HL-60/S4 (cell line): ENCODE data around the gene ARHGDIB.

Experiments
- in situ Hi-C: fragments of 300-500 bp; cut with MboI; formaldehyde crosslinking; loops from 2 replicates; pipeline ENCODE4 v1.14.3; 2022; ENCODE audit warnings: low sequenced_read_pairs

The ARHGDIB gene

DNA sequence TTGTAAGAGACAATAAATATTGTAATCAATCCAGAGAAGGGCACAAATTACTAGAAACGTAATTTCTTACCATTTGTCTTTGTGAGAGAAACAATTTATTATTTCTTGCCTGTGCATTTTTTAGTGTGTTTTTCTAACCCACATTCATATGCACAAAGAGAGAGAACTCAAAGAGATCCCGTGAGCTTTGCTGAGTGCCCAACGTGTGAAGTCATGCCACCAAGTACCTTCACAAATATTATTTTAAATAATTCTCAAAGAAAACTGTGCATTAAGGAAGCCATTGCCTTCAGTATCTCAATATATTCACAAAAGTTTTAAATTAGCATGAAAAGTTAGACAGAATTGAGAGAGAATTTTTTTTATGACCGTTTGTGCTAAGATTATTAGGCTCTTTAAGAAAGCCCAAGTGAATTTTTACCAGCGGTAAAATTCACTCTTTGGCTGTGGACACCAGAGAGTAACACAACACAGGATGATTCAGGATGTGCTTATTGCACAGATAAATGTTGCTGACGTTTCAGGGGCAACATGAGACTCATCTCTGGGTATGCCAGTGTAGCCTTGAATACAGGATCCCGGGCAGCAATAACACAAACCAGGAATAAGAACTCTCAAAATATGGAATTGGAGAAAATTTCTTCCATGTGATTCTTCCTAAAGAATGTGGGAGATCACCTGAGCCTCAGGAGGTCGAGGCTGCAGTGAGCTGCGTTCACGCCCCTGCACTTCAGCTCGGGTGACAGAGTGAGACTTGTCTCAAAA, 2.9 kb downstream of the ARHGDIB start:
- in situ Hi-C loops = no loop called here

DNA sequence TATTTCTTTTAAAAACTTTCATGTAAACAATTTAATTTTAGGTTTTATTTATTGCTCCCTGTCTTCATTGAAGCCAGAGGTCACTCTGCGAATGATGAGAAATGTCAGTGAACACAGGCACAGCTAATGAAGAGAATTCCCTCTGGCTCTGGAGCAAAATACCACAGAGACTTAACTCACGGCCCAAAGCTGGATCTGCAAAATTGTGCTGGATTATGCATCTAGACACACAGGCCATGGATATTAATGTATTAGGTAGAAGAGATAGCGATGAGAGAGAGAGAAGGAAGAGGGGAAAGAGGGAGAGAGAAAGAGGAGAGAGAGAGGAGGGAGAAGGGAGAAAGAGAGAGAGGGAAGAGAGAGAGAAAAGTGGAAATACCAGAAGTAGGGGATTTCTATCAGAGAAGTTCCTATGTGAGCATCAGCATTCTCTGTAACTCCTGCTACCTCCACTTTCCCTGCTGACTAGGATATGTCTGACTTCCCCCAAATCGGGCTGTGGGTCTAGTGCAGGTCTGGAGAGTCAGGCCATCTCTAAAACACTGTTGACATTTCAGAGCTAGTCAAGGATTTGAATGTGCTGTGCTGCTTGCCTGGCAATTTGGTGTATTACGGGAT, 3.7 kb downstream of the ARHGDIB start:
- in situ Hi-C loops = no loop called here

DNA sequence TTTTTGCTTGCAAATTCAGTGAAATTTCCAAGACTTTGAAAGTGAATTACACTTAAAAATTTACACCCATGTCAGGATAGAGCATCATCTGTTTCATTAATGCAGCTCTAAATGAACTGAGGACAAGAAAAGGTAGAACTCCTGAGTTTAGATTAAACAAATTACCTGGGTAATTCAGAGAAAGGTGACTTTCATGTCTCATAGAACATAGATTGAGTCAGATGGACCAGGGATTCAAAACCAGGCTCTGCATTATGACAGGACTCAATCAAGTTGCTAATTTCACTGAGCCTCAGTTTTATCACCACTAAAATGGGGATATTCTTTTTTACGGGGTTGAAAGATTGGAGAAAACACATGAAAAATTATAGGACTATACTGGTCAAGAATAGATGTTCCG, 4.5 kb downstream of the ARHGDIB start:
- in situ Hi-C loops = no loop called here

DNA sequence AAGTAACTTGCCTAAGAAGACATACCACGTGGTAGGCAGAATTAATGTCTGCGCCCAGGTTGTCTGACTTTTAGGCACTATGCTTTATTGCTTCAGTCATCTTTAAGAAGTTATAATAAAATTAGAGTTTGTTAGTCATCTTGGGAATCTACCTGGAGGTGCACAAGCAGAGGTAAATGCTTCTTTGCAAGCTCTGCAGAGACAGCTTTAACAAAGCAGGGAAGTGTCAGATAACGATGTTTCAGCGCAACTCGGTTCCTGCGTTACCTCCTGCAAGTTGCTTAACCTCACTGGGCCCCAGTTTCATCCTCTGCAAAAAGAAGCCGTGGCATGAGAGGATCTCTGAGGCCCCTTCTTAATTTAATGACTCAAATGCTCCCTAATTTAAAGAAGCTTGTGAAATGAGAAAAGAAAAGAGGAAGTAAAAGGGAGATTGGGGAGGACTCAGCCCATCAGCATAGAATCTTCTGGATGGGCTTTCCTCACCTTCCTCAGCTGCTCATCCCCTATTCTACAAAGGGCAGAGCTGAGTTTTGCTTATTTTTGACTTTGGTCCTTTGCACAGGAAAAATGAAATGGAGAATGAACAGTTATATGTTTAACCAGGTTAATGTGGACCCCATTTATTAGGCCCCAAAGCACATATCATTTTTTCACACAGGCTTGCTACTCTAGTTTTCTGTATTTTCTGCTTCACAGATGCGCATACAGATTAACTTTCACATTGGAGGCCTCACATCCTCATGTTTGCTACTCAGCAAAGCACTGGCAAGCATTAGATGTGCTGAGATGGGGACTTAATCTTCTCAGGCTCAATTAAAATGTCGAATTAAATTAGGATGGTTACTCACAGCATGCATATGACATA, 5.1 kb downstream of the ARHGDIB start:
- in situ Hi-C loops = no loop called here

DNA sequence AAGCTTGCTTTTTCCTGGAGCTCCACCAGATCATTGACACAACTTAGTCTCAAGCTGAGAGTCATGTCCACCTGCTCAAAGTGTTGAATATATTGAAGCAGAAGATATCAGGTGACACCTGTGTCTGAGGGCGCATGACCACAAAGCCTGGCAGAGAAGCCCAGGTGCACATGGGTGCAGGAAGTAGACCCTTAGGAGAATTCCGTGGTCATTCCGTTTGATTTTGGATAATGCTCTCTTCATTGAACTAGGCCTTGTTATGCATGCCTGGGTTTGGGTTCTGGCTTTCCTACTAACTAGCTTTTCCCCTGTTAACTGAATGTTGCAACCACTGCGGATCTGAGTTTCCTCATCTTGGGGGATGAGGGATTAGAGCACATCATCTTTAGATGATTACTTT, 7.1 kb downstream of the ARHGDIB start:
- in situ Hi-C loops = no loop called here

DNA sequence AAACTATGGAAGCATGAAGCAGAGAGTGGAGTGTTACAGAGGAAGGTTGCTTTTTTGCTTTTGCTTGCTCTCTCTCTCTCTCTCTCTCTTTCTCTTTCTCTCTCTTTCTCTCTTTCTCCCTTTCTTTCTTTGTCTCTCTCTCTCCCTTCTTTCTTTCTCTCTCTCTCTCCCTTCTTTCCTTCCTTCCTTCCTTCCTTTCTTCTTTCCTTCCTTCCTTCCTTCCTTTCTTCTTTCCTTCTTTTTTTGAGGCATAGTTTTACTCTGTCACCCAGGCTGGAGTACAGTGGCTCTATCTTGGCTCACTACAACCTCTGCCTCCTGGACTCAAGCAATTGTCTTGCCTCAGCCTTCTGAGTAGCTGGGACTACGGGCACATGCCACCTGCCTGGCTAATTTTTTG, 7.6 kb downstream of the ARHGDIB start:
- in situ Hi-C loops = no loop called here

DNA sequence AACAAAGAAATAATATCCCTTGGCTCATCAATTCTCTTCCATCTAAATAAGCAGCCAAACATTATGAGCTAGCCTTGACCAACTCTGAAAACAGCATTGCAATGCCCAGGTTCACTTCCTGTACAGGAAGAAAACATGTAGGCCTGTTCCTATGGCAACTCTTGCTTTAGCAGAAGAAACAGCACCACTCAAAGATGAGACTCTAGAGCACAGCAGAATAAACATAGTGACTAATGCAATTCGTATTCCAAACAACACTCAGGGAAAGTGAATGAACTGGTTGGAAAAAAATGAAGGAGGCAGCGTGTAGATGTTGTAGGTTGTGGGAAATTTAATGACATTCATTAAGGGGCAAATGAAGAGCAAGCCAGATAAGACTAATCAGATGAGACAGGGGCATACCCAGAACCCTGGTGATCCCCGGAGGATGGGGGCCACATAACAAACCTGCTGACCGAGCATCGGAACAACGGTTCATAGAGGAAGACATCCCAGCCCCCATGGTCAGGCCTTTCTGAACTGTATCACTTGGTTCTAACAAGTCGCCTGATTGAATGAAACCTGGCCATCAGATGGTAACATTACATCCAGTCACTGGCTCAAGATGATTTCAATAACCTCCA, 9.0 kb downstream of the ARHGDIB start:
- in situ Hi-C loops = no loop called here

DNA sequence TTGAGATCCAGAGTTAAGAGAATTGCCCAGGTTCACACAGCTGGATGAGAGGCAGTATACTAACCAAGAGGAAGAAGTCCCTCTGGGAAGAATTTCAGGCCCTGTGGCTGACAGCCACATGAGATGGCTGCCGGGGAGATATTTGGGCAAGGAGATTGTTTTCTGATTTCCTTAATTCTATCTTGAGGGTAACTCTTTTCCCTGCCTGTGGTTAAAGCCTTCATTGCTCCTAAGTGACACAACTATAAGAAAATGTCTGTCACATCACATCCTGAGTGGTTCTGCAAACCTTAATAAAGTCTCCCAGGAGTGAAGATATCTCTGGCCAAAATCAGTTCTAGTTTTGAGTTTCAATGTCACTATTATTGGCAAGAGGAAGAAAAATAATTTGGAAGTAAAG, 9.6 kb downstream of the ARHGDIB start:
- in situ Hi-C loops = no loop called here

DNA sequence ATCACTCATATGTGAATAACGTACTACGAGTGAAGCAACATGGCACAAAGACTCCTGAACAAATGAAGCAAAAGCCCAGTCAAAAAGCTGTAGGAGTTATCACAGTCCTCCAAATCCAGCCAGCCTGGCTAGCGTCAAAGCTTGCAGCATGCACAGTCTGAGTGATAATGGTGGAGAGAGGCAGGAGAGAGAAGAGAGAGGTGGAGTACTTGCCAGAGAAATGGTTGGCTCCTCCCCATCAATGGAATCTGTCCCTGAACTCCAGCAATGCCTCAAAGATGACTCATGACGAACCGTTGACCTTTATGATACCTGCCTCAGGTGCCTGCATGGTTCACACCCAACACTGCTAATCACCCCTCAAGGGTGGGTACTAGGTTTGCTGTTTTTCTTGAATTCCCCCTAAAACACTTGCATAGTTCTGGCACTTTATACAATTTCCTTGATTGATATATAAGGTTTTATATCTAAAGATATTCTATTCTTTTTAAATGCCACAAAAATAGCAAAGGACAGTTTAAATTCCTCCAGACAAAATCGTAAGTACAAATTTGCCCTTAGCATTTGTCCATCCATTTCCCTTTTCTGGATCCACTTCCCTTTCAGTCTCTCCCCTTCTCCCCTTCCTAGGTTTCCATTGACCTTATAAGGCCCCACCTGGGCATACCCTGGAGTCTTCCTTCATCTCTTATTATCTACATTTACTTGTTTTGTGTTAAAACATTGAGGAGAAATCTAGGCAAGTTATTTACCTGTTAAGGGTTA, 10.2 kb downstream of the ARHGDIB start:
- in situ Hi-C loops = no loop called here

DNA sequence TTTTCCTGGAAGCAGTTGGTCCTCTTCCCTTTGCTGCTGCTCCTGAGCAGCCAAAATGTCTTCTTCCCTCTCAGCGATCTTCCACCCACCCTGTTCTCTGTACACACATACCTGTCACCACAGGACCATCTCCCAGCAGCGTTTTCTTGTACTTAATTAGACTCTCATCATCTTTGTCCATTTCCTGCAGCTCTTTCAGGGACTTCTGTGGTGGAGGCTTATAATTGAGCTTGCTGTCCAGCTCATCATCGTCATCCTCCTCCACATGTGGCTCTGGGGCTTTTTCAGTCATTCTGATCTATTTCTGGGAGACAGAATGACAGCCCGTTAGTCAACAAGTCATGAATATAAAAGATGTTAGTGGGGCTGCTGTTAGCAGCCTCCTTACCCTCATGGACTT, 11.0 kb downstream of the ARHGDIB start:
- in situ Hi-C loops = no loop called here

DNA sequence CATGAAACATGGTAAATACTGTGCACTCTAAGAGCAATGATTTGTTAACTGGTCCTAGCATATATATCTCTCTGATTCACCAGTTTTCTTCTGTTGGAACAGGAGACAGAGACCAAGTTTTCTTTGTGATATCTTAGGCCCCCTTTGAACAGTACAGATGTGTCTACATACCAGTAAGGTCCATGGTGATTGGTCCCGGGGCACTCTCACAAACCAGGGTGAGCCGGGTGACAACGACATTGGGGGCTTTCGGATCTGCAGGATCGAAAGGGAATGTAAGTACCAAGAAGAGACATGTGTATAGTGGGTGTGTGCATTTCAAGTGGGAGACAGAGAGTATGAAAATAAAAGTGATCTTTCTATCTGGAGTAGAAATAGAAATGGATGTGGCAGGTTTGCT, 11.8 kb downstream of the ARHGDIB start:
- in situ Hi-C loops = no loop called here

DNA sequence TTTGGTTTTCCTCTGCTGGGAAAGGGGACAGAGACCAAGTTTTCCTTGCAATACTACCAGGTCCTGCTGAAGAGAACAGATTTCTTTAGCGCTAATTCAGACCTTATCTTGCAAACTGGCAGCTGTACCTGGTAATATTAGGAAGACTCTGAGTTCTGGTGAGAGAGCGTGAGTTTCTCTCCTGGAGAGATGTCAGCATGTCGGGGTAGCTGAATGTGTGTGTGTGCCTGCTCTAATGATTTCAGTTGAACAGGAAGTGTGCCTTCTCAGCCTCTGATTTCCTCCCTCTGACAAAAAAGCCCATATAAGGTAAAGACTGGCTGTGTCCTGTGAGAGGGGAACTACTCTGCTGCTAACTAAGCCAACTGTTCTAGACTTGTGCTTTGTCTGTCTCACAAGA, 12.7 kb downstream of the ARHGDIB start:
- in situ Hi-C loops = no loop called here

DNA sequence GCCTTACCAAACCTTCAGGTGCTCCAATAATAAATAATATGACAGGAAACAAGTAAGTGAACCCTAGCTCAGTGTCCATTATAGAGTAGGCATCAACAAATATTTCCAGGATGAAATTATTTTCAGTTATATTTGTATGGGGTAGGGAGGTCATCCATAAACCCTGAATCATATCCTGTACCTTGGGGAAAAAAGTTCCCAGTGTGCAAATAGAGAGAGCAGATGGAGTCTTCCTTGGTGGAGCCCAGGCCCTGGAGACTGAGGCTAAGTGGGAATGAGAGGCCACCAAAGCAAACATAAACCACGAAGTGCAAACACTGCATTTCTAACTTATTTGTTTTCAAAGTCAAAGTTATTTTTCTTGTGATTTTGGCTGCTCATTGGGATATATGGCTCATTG, 14.5 kb downstream of the ARHGDIB start:
- in situ Hi-C loops = no loop called here

DNA sequence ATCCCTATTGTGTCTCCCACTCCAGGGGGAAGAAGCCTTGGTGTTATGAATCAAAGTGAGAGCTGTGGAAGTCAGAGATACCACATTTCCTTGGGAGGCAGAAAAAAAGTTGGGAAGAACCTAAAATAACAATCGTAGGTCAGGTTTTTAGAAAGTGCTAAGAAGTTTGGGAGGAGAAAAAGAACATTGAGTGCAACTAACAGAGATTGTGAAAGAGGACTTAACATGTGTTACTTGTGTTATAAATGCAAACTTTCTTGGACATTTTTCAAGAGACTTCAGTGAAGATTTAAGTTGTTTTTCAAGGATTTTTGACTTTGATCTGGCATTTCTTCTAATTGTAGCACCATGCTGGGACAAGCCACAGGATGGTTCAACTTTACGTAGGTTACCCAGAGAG, 15.2 kb downstream of the ARHGDIB start:
- in situ Hi-C loops = no loop called here

DNA sequence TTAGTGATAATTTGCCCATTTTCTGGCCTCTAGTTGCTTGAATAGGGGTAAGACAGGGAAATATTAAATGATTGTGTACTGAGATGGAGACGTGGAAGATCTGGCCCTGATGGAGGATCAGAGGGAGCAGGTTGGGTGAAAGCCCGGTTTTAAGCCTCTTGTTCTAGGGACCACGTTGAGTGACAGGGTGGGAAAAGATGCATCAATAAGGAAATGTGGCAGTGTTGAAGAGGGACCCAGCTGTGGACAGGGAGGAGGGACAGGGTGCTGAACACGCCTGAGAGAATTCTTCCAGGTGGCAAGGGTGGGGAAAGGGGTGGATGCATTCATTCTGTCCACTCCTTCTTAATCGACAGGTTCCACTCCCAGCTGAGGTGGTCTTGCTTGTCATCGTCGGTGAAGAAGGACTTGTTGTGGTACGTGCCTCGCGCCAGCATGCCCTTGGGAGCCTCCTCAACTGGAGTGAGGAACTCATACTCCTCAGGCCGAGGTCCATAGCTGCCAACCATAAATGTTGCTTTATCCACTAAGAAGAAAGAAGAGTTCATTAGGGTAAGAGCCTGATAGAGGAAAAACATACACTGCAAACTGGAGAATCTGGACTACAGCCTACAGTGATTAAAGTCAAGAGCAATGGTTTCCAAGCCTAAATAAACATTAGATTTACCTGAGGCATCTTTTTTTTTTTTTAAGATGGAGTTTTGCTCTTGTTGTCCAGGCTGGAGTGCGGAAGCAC, 19.0 kb downstream of the ARHGDIB start:
- in situ Hi-C loops = no loop called here

DNA sequence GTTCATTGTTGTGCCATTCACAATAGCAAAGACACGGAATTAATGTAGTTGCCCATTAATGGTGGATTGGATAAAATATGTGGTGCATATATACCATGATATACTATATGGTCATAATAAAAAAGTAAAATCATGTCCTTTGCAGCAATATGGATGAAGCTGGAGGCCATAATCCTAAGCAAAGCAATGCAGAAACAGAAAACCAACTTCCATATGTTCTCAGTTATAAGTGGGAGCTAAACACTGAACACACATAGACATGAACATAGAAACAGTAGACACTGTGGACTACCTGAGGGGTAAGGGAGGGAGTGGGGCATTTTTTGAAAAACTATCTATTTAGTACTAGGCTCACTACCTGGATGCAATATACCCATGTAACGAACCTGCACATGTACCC, 20.0 kb downstream of the ARHGDIB start:
- in situ Hi-C loops = no loop called here

DNA sequence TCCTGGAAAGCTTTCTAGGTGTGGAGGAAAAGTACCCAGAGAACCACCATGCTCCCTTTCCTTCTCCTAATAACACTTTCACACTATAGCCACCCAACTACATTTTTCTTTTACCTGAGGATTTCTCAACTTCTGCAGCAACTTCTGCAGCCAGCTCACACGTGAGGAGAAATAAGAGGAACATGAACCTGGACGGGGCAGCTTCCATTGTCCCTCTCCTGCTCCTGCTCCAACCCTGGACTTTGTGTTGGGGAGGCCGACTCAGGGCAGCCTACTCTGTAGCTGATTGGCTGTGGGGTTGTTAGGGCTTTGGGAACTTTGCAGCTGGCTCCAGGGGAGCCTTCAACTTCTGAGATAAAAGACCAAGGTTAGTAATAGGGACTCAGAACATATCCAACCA, 23.1 kb downstream of the ARHGDIB start, which contains the start of gene ERP27:
Gene ERP27, minus strand, starts transcription at position 237 of the 400 bp plus-strand sequence. Its CDS starts 29 bp downstream, at position 208.
- in situ Hi-C loops = no loop called here

DNA sequence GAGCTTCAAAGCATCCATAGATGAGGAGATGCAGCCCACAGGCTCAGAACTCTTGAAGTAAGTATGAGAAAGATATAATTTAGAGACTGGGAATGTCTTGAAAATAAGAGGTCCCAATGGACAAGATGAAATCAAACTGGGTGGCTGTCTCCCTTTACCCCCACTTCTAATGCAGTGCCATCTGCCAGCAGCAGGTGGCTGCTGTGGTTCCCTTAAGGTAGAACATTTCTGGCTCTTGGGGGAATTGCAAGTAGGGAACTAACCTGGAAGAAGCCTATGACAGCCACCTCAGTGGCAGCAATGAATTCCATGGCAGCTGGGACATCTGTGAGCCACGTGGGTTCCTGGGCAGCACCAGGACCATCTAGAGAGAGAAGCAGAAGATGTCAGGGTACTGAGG, 23.7 kb downstream of the ARHGDIB start:
- in situ Hi-C loops = no loop called here

DNA sequence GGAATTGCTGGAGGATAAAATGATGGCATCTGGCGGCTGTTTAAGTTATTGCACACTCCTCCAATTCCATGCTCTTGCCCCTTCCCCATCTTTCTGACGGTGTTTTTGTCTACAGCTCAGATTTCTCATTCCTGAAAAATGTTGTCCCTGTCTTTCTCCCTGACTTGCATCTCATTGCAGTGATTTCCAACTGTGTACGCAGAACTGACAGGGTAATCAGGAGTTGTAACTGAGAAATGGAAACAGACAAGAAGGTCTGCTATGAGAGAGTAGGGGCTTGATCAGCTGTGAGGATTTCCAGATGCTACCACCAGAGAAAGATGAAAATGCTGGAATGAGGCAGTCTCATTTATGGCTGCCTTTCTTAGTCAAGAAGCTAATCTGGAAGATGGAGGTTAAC, 24.4 kb downstream of the ARHGDIB start:
- in situ Hi-C loops = no loop called here
